Kidney (tissue), 14 donors: ENCODE measurements around the gene KRT75. TPM values are rescaled to one million over a fixed set of nuclear protein-coding genes. Genes with fewer than 3 reads are reported as not detected.

ENCODE experiments used
- DNase-seq, 5 donors: peaks; one replicate each; pipeline ENCODE4 v3.0.0-alpha.2; 2013 to 2020
- FAIRE-seq: peaks from 2 replicates; lab custom pipeline; 2012; peaks lifted over from hg19 to GRCh38; lab: Jason Lieb, UNC
- H3K27ac ChIP-seq, 2 donors: one replicate each; pipeline ENCODE4 v1.7.0; 2013; ENCODE audit warnings: low read depth in 2 of 2, low read length in 2 of 2, inconsistent platforms in 1 of 2
- H3K27me3 ChIP-seq: one replicate; pipeline ENCODE4 v1.7.1; 2013; ENCODE audit warnings: low read length, inconsistent platforms; ENCODE audit not compliant: control insufficient read depth, insufficient read depth
- H3K36me3 ChIP-seq, 3 donors: one replicate each; pipeline versions ENCODE4 v1.7.0 to v1.7.1; 2013; ENCODE audit warnings: low read length in 3 of 3, control low read depth in 1 of 3, inconsistent platforms in 1 of 3; ENCODE audit not compliant: insufficient read depth in 3 of 3, control insufficient read depth in 2 of 3
- H3K4me1 ChIP-seq, 3 donors: one replicate each; pipeline versions ENCODE4 v1.7.0 to v1.7.1; 2013; ENCODE audit warnings: low read length in 3 of 3, inconsistent platforms in 1 of 3, low read depth in 1 of 3; ENCODE audit not compliant: control insufficient read depth in 2 of 3, insufficient read depth in 2 of 3
- H3K4me3 ChIP-seq, 3 donors: one replicate each; pipeline versions ENCODE4 v1.7.0 to v1.8.1; 2013; ENCODE audit warnings: low read length in 3 of 3, control low read depth in 1 of 3, inconsistent platforms in 1 of 3
- H3K9ac ChIP-seq, 3 donors: one replicate each; pipeline versions ENCODE4 v1.7.0 to v1.7.1; 2013; ENCODE audit warnings: low read length in 3 of 3, control low read depth in 1 of 3, inconsistent platforms in 1 of 3
- H3K9me3 ChIP-seq, 3 donors: one replicate each; pipeline versions ENCODE4 v1.7.0 to v1.7.1; 2013; ENCODE audit warnings: low read length in 3 of 3, control low read depth in 1 of 3, inconsistent platforms in 1 of 3; ENCODE audit not compliant: control insufficient read depth in 2 of 3, insufficient read depth in 1 of 3
- intact Hi-C: fragments of 100-400 bp; cut with DNase I; formaldehyde crosslinking; loops from one replicate; pipeline ENCODE4 v1.11.1; 2022
- polyA plus RNA-seq: library from polyadenylated mRNA; stranded (reverse); fragments of 350-450 nt; fragmentation: Illumina TruSeq; extraction: RNeasy Lipid Tissue Mini Kit (QIAGEN cat#74804); gene quantifications from one replicate; pipeline ENCODE4 v1.2.3, GENCODE V29; 2014; ENCODE audit warnings: low read depth, low replicate concordance; ENCODE audit not compliant: insufficient read depth
- total RNA-seq: library from RNA; stranded (reverse); fragmentation: NEBNext Ultra II Directional; extraction: Animal tissue kit (Norgen Biotek cat#: 25700); gene quantifications from one replicate; pipeline ENCODE4 v1.2.1, GENCODE V29; 2021
- TF ChIP-seq, protein P1 (sequence below): IDR thresholded peaks from 3 replicates; pipeline ENCODE4 v1.5.1; 2012; ENCODE audit warnings: mild to moderate bottlenecking, moderate library complexity, borderline replicate concordance; ENCODE audit not compliant: insufficient read depth; ENCODE audit errors: extremely low read depth
- donor health status: control.
- donor health status: control.
- donor health status: control.
- donor health status: control.
- donor health status: control.
- donor health status: DM: yes; HTN: yes; CAD: no.
- donor health status: Normal renal cell carcinoma (clear cell type).

The KRT75 gene
- total and polyA plus RNA-seq, 2 donors from 2014 or later = not detected

DNA sequence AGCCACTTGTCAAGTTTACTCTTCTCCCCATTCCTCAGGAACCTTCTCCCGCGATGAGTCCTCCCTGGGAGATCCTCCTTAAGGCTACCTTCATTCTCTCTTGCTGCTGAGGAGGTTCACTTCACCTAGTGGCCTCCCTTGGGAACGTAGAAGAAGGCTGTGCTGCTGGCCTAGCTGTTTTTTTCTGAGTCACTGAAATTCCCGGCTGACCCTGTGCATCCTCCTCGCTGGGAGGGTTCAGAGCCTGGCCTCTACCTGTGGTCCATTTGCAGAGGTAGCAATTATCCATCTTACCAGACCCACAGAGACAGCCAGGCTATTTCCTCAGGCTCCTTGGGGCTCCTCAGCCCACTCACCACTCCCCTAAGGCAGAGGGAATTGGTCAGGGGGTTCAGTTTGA is 32.6 kb downstream of the KRT75 start:
- intact Hi-C loops = no loop called here
- Histone ChIP-seq H3K27ac (no peak overlapping the region), H3K27me3 (no peaks in the 10 kb centered on the region), H3K9me3 (no peaks in the 10 kb centered on the region), H3K4me1 (no peaks in the 10 kb centered on the region), H3K9ac (no peak overlapping the region), H3K36me3 (no peaks in the 10 kb centered on the region), H3K4me3 (no peak overlapping the region)
- DNase-seq = peak in 1 of 5 donors; percentile 9
- TF ChIP-seq, protein P1, sequence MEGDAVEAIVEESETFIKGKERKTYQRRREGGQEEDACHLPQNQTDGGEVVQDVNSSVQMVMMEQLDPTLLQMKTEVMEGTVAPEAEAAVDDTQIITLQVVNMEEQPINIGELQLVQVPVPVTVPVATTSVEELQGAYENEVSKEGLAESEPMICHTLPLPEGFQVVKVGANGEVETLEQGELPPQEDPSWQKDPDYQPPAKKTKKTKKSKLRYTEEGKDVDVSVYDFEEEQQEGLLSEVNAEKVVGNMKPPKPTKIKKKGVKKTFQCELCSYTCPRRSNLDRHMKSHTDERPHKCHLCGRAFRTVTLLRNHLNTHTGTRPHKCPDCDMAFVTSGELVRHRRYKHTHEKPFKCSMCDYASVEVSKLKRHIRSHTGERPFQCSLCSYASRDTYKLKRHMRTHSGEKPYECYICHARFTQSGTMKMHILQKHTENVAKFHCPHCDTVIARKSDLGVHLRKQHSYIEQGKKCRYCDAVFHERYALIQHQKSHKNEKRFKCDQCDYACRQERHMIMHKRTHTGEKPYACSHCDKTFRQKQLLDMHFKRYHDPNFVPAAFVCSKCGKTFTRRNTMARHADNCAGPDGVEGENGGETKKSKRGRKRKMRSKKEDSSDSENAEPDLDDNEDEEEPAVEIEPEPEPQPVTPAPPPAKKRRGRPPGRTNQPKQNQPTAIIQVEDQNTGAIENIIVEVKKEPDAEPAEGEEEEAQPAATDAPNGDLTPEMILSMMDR = no peak
- no peak for FAIRE-seq

DNA sequence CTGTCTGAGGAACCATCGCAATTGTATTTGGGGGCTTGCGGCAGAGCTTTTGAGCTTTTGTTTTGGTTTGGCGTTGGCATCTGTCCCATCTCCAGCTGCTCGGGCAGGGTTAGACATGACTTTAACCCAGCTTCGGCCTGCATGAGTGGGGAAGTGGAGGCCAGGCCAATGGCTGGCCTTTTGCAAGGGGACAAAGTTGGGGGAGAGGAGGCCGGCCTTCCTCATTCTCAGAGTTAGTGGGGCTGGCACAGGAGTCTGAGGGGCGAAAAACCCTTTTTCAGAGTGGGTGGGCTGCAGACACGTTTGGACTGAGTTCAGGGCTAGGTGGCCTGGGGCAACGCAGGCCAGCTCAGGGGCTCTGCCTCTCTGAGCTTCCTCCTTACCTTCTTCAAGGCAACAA is 33.3 kb downstream of the KRT75 start:
- Histone ChIP-seq H3K27ac (no peak overlapping the region), H3K9ac (no peak overlapping the region), H3K36me3 (no peaks in the 10 kb centered on the region), H3K4me1 (no peaks in the 10 kb centered on the region), H3K4me3 (no peak overlapping the region), H3K27me3 (no peaks in the 10 kb centered on the region), H3K9me3 (no peaks in the 10 kb centered on the region)
- DNase-seq (peak in 1 of 5 donors; percentile 59), FAIRE-seq (no peak)
- TF ChIP-seq, protein P1 = no peak
- intact Hi-C loops = no loop called here

DNA sequence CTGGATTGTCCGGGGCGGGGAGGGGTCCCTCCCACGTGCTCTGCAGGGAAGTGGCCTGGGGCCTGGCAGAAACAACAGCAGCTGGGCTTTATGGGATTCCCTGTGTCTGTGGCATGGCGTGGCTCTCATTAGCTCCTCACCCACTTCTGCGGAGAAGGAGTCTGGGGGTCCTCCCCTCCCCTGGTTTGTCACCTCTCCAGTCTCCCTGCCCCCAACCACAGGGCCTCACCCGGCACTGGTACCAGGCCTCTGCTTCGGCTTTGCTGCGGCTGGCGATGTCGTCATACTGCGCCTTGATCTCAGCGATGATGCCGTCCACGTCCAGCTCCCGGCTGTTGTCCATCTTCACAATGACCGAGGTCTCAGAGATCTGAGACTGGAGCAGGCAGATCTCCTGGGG is 34.4 kb downstream of the KRT75 start:
- Histone ChIP-seq H3K4me3 (no peak overlapping the region), H3K4me1 (no peaks in the 10 kb centered on the region), H3K9me3 (no peaks in the 10 kb centered on the region), H3K36me3 (no peaks in the 10 kb centered on the region), H3K27ac (no peak overlapping the region), H3K27me3 (no peaks in the 10 kb centered on the region), H3K9ac (no peak overlapping the region)
- FAIRE-seq (no peak), DNase-seq (peak in 1 of 5 donors; percentile 61)
- TF ChIP-seq, protein P1 = no peak
- intact Hi-C loops = no loop called here

DNA sequence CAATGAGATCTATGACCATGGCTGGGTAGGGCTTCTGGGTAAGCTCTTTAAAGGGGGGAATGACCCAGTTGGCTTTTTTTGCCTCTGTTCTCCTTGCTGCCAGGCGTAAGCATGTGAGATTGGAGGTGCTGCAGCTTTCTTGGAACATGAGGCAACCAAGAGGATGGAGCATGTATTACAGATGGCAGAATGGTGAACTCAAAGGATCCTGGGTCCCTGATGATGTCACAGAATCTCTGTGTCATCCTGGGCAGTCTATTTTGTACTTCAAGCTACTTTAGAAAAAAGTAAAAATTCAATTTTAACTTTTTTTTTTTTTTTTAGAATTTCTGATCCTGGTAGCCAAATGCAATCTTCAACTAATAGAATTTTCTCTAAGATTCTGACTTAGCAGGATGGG is 36.0 kb downstream of the KRT75 start:
- Histone ChIP-seq H3K27me3 (no peaks in the 10 kb centered on the region), H3K4me1 (no peaks in the 10 kb centered on the region), H3K9ac (no peak overlapping the region), H3K4me3 (no peak overlapping the region), H3K36me3 (no peaks in the 10 kb centered on the region), H3K9me3 (no peaks in the 10 kb centered on the region), H3K27ac (no peak overlapping the region)
- intact Hi-C loops = no loop called here
- TF ChIP-seq, protein P1 = no peak
- DNase-seq (no peak), FAIRE-seq (no peak)
